Activated CD8-positive, alpha-beta memory T cell treated with anti-CD3 and anti-CD28 coated beads for 36 hours (primary cell): ENCODE data around the gene GNL2. TPM values are rescaled to one million over a fixed set of nuclear protein-coding genes. Genes with fewer than 3 reads are reported as not detected.
"Not testable (repeated sequence)": the region's sequence is repeated elsewhere in the genome, so short reads cannot be mapped to it uniquely, and the experiment has no call there.

Experiments
- CTCF ChIA-PET: fragments of 350-600 bp; sonication (Branson Sonifier 250); formaldehyde crosslinking; loops from one replicate; lab custom pipeline; 2021; ENCODE audit warnings: antibody characterized with exemption; lab: Charles Lee
- POLR2A ChIA-PET: fragments of 350-600 bp; sonication (Branson Sonifier 250); formaldehyde crosslinking; loops from one replicate; lab custom pipeline; 2021; ENCODE audit warnings: antibody characterized with exemption; lab: Charles Lee
- total RNA-seq, 2 experiments: library from RNA; stranded (reverse); gene quantifications; one replicate each; pipeline ENCODE4 v1.2.3, GENCODE V29; 2021

The GNL2 gene
- total RNA-seq, 2 experiments from 2014 or later: 95.3 to 97.4 TPM

DNA sequence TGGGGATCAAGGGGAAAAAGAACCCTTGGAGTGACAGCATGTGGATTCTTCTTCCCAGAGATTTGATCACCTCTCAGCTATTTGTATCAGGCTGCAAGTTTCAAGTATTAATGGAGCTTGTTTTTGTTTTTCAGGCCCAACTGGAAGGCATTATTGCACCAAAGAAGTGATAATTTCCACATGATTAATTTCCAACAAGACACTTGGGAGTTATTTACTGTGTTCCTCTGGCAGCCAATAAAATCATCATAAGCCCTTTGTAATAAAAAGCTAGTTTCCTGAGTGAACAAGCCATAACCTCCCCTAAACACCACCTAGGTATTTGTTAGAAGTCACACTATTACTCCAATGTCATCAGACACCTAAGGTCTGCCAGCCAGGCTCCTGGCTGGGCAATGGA lies 30.8 kb downstream of the GNL2 start:
- ChIA-PET POLR2A (no interaction called here), CTCF (interaction anchor here (0.7 kb wide), 1 partner anchor 296 kb away, joined by 3 read pairs; no protein-coding TSS in a partner anchor)

DNA sequence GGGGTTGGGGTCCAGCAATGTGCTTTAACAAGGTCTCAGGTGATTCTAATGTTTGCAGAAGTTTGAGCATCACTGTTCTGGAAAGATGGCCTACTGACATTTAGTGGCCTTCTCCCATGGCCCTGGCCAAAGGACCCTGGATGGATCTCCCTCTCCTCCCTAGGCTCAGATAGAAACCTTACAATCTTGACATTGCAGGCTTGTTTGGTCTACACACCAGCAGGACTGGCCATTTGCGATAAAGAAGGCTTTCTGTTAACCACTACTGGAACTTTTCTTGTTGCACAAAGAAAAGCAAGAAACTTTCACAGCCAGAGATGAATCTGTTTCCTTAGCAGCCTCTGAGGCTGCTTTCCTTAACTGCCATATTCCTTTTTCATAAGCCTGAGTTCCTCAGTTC lies 32.8 kb downstream of the GNL2 start:
- ChIA-PET POLR2A (no interaction called here), CTCF (interaction anchor here (1.1 to 1.5 kb wide), 2 partner anchors 12 to 119 kb away, joined by 3 to 5 read pairs; no protein-coding TSS in a partner anchor)

- ChIA-PET POLR2A (no interaction called here), CTCF (interaction anchor here (0.5 kb wide), 1 partner anchor 37 kb away, joined by 4 read pairs; no protein-coding TSS in a partner anchor)
These were observed 34.3 kb downstream of the GNL2 start for GRCh38 chr1:37561133-37562132.

DNA sequence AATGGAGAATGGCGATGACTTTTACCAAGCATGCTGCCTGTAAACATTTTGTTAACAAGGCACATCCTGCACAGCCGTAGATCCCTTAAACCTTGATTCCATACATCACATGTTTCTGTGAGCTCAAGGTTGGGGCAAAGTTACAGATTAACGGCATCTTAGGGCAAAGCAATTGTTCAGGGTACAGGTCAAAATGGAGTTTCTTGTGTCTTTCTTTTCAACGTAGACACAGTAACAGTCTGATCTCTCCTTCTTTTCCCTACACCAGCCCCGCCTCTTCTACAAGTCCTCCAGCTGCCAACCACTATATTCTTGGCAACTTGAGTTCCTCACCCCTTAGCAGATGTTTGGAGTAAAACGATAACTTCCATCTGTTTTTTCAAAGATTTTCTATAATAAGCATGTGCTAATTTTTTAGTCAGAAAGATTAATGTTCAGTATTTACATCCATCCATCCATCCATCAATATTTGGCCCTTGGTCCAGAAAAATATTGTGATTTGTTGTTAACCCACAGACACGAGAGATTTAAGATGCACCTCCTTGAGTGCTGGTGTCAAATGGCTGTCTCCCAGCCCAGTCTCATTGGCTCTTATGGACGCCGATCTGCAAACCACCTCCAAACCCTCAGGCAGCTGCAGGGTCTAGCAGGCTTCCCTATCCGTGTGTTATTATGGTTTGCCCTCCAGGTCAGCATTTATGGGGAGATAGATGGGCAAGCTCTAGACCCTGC lies 35.2 kb downstream of the GNL2 start:
- ChIA-PET POLR2A (no interaction called here), CTCF (interaction anchor here (0.5 to 1.4 kb wide), 3 partner anchors 12 to 38 kb away, joined by 3 to 4 read pairs (median 3); no protein-coding TSS in a partner anchor)

DNA sequence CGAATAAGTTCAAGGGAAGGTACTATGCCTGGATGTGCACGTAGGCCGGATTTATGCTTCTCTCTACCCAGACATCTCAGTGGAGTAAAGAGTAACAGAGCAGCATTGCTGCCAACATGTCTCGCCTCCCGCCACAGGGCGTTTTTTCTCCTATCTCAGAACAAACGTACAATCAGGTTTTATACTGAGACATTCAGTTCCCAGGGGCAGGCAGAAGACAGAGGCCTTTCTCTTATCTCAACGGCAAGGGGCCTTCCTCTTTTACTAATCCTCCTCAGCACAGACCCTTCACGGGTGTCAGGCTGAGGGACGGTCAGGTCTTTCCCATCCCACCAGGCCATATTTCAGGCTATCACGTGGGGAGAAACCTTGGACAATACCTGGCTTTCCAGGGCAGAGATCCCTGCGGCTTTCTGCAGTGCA lies 35.8 kb downstream of the GNL2 start:
- POLR2A ChIA-PET: not testable (repeated sequence)
- CTCF ChIA-PET: interaction anchor here (1.0 to 1.4 kb wide), 2 partner anchors 12 to 15 kb away, joined by 3 read pairs; no protein-coding TSS in a partner anchor

DNA sequence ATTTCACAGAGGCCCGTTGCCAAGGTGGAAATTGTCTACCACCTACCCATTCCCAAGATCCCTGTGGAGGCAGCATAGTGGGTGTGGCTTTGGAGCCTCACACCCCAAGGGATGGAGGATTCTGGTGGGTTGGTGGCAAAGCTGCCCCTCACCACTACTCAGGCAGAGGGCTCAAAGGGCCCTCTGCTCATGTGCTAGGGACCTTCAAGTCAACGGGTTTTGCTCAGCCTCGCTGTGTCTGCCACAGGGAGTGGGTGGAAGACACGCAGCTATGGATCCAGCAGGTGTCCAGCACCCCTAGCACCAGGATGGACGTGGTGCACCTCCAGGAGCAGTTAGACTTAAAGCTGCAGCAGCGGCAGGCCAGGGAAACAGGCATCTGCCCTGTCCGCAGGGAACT lies 36.7 kb downstream of the GNL2 start:
- CTCF ChIA-PET: interaction anchor here (1.4 kb wide), 1 partner anchor 16 kb away, joined by 3 read pairs; no protein-coding TSS in a partner anchor
- POLR2A ChIA-PET: no interaction called here

DNA sequence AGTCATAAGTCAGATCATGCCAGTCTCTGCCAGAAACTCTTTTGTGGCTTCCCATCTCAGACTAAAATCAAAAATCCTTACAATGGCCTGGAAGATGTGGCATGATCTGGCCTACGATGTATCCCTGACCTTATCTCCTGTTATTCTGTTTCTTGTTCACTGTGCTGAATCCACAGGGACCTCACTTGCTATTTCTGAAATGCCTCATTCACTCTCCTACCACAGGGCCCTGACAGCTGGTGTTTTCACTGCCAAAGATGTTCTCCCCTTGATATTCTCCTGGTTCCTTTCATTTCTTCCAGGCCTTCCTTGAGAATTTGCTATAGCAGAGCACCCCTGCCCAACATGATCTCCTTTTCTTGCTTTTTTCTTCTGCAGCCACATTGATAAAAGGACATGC lies 37.3 kb downstream of the GNL2 start:
- ChIA-PET POLR2A (no interaction called here), CTCF (no interaction called here)

DNA sequence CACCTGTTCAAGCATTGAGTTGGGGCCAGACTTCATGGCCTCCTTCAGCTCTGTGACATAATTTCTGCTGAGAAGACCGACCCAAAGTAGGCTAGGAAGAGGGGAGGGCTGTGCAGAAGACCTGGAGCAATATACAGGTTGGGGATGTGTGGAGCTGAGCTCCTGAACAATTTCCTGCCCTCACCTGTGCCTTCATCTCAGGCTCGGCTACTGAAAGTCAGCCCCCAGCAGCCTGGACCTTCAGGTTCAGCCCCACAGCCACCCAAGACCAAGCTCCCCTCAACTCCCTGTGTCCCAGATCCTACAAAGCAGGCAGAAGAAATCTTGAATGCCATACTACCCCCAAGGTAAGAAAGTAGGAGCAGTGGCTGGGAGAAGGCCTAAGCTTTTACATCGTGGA lies 38.3 kb downstream of the GNL2 start:
- CTCF ChIA-PET: interaction anchor here (0.6 kb wide), 1 partner anchor 216 kb away, joined by 3 read pairs; no protein-coding TSS in a partner anchor
- POLR2A ChIA-PET: no interaction called here

GRCh38 chr1:37556712-37557196 lies 39.0 kb downstream of the GNL2 start, which contains the start of gene DNALI1:
DNALI1 (plus strand) TSS chr1:37556940; CDS start chr1:37556995, 55 bp downstream.
- CTCF ChIA-PET: no interaction called here
- POLR2A ChIA-PET: no interaction called here

- ChIA-PET CTCF (interaction anchor here (0.6 to 1.0 kb wide), 3 partner anchors 16 to 79 kb away, joined by 3 to 4 read pairs (median 3); partner anchors contain the start of genes GNL2 and ZC3H12A), POLR2A (interaction anchor here (0.6 to 1.0 kb wide), 3 partner anchors 79 to 133 kb away, joined by 3 to 6 read pairs (median 3); no protein-coding TSS in a partner anchor)
These were observed 41.6 kb downstream of the GNL2 start, which contains the start of gene SNIP1 for GRCh38 chr1:37553927-37554808. SNIP1 (minus strand) TSS chr1:37554293; CDS start chr1:37554229, 64 bp downstream.

DNA sequence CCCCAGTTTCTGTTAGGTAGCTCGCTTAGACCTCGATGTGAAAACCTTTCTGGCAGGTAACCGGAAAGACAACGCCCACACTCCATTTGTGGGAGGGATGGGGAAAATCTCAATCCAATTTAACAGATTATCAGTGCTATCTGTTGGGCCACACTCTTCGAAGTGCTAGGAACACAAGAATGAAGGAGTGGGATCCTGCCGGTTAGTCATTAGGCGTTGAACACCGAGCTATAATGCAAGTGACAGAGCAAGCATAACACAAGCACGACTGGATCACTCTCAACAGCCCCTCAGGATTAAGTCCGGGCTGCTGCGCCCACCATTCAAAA lies 42.2 kb downstream of the GNL2 start:
- POLR2A ChIA-PET: interaction anchor here (0.6 to 1.0 kb wide), 2 partner anchors 78 to 80 kb away, joined by 3 to 6 read pairs; no protein-coding TSS in a partner anchor
- CTCF ChIA-PET: interaction anchor here (0.9 to 1.0 kb wide), 2 partner anchors 42 to 79 kb away, joined by 3 read pairs; partner anchors contain the start of genes GNL2 and ZC3H12A

GRCh38 chr1:37549341-37549740 lies 46.4 kb downstream of the GNL2 start:
- POLR2A ChIA-PET: no interaction called here
- CTCF ChIA-PET: no interaction called here

- ChIA-PET CTCF (interaction anchor here (0.7 kb wide), 2 partner anchors 19 to 81 kb away, joined by 3 to 6 read pairs; no protein-coding TSS in a partner anchor), POLR2A (no interaction called here)
These were observed 50.7 kb downstream of the GNL2 start for GRCh38 chr1:37545019-37545418.

DNA sequence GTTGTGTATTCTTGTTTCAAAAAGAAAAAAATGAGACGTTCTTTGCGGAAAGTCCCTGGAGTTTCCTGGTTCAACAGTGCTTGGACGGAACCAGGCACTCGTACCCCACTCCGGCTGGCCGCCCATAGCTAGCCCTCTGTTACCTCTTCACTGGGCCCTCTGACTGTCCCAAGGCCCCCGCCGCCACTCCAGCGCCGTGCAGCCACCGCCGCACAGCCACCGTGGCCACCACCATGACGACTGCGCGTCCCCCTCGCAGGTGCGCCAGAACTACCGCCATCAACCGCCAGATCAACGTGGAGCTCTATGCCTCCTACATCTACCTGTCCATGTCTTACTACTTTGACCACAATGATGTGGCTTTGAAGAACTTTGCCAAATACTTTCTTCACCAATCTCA lies 51.2 kb downstream of the GNL2 start:
- ChIA-PET CTCF (interaction anchor here (0.7 kb wide), 2 partner anchors 19 to 81 kb away, joined by 3 to 6 read pairs; no protein-coding TSS in a partner anchor), POLR2A (no interaction called here)

- CTCF ChIA-PET: no interaction called here
- POLR2A ChIA-PET: no interaction called here
These were observed 55.5 kb downstream of the GNL2 start for GRCh38 chr1:37540036-37540785.

GRCh38 chr1:37539154-37539553 lies 56.6 kb downstream of the GNL2 start:
- POLR2A ChIA-PET: interaction anchor here (0.8 kb wide), 1 partner anchor 1066 kb away, joined by 10 read pairs; no protein-coding TSS in a partner anchor
- CTCF ChIA-PET: interaction anchor here (0.6 kb wide), 1 partner anchor 85 kb away, joined by 4 read pairs; no protein-coding TSS in a partner anchor

DNA sequence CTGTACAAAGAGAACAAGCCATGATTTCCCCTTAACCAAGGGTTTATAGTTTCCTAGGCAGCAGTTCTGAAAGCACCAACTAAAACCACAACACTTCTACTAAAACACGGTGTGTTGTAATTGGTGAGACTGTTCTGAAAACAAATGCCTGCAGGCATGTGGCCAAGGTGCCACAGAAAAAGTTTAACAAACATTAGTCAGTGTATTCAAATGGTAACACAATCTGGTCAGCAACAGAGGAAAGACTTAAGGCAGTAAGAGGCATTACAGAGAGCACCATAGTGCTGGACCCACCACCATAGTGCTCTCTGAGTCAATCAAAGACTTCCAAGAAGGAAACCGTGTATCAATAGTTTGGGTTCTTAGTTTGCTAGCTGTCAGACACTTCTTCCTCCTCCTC lies 58.4 kb downstream of the GNL2 start:
- CTCF ChIA-PET: no interaction called here
- POLR2A ChIA-PET: no interaction called here
